ENCODE data around the gene LHX6.

Gene LHX6

GRCh38 chr9:122234022-122234748, 5.4 kb upstream of the LHX6 start:
- DNase-seq = no peak

- DNase-seq = no peak
These were observed 4.1 kb upstream of the LHX6 start for GRCh38 chr9:122232796-122233306.

GRCh38 chr9:122229485-122229837, 704 bp upstream of the LHX6 start:
- no peak for DNase-seq

- DNase-seq = no peak
These were observed 578 bp downstream of the LHX6 start for GRCh38 chr9:122228191-122228567.

GRCh38 chr9:122227575-122227900, 1.2 kb downstream of the LHX6 start:
- DNase-seq = no peak

- DNase-seq = no peak
These were observed 1.8 kb downstream of the LHX6 start for GRCh38 chr9:122226758-122227574.

- no peak for DNase-seq
These were observed 2.5 kb downstream of the LHX6 start for GRCh38 chr9:122226142-122226757.

- DNase-seq = no peak
These were observed 3.2 kb downstream of the LHX6 start for GRCh38 chr9:122225312-122226141.

GRCh38 chr9:122223435-122223834, 5.3 kb downstream of the LHX6 start:
- DNase-seq = no peak

GRCh38 chr9:122222791-122223190, 6.0 kb downstream of the LHX6 start:
- no peak for DNase-seq

- no peak for DNase-seq
These were observed 7.5 kb downstream of the LHX6 start for GRCh38 chr9:122221183-122221811.

GRCh38 chr9:122220673-122221182, 8.0 kb downstream of the LHX6 start:
- no peak for DNase-seq

GRCh38 chr9:122219856-122220672, 8.7 kb downstream of the LHX6 start:
- DNase-seq = no peak

- DNase-seq = peak; percentile 72
These were observed 9.6 kb downstream of the LHX6 start for GRCh38 chr9:122218935-122219855.

GRCh38 chr9:122218071-122218934, 10.5 kb downstream of the LHX6 start:
- no peak for DNase-seq

GRCh38 chr9:122217640-122218039, 11.1 kb downstream of the LHX6 start:
- peak; percentile 26 for DNase-seq

GRCh38 chr9:122216798-122217418, 11.8 kb downstream of the LHX6 start:
- no peak for DNase-seq

GRCh38 chr9:122216138-122216797, 12.5 kb downstream of the LHX6 start:
- DNase-seq = no peak
